ENCODE results near the gene TMIE. TPM values are rescaled to one million over a fixed set of nuclear protein-coding genes. Genes with fewer than 3 reads are reported as not detected.

Gene TMIE
- total and polyA plus RNA-seq, 9 of the 15 experiments (the other 6 are each of a cell fraction or from before 2014, with no cell fraction given), result not detected

DNA sequence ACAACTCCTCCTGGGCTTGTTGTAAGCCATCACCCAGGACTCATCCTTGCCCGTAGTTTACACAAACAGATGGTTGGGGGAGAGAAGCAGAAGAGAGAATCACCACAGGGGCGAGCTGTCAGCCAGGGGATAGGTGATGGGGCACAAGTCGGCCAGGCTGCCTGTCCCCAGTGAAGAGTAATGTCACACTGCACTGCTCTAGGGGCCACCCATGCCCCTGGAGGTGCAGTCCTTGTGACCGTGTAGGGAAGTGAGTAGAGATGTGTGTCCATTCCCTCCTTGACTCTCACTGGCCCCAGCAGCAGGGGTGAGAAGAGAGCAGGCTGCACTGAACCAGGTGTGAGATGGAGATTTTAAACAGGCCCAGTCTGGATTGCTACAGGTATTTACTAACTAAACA is 33.6 kb downstream of the TMIE start:
- WGBS (ENCODE audit: insufficient coverage, low coverage, missing lambda C conversion rate), result 3% methylated on average over 4 of the region's 4 CpGs
- no peak overlapping the region for H3K4me2 ChIP-seq (ENCODE audit: insufficient read depth, low read length)
- FAIRE-seq, result no peak
- POLR2A ChIA-PET, result interaction anchor here (2.1 kb wide), 1 partner anchor 20 kb away, joined by 5 read pairs; no protein-coding TSS in a partner anchor
- intact Hi-C loops (cut with micrococcal nuclease) (no loop called here), in situ Hi-C loops (cut with MboI) (no loop called here)
- no peak for TF ChIP-seq BMI1 (IDR thresholded peaks at IDR 0.05; ENCODE audit: low read length)
- no peak for TF ChIP-seq FOXJ3 (CRISPR knock-in tag; IDR thresholded peaks at IDR 0.05)
- TF ChIP-seq NR2F6 (CRISPR knock-in tag; IDR thresholded peaks at IDR 0.05), result no peak
- no peak for TF ChIP-seq JUNB (CRISPR knock-in tag; conservative IDR thresholded peaks at IDR 0.05)
- no peak for TF ChIP-seq NBN (IDR thresholded peaks at IDR 0.05; ENCODE audit: low read depth)
- TF ChIP-seq, protein P1, sequence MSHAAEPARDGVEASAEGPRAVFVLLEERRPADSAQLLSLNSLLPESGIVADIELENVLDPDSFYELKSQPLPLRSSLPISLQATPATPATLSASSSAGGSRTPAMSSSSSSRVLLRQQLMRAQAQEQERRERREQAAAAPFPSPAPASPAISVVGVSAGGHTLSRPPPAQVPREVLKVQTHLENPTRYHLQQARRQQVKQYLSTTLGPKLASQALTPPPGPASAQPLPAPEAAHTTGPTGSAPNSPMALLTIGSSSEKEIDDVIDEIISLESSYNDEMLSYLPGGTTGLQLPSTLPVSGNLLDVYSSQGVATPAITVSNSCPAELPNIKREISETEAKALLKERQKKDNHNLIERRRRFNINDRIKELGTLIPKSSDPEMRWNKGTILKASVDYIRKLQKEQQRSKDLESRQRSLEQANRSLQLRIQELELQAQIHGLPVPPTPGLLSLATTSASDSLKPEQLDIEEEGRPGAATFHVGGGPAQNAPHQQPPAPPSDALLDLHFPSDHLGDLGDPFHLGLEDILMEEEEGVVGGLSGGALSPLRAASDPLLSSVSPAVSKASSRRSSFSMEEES (CRISPR knock-in tag; IDR thresholded peaks at IDR 0.05), result no peak
- TF ChIP-seq HDAC1 (IDR thresholded peaks at IDR 0.05), result no peak
- TF ChIP-seq RBM34 (IDR thresholded peaks at IDR 0.05; ENCODE audit: borderline replicate concordance, insufficient read depth, low read length), result no peak
- no peak for TF ChIP-seq PCBP2 (IDR thresholded peaks at IDR 0.05; ENCODE audit: low read depth, low read length, poor library complexity, severe bottlenecking)
- TF ChIP-seq MAFF (IDR thresholded peaks at IDR 0.05; ENCODE audit: low read length), result no peak
- TF ChIP-seq NCOA6 (IDR thresholded peaks at IDR 0.05), result no peak
- TF ChIP-seq RBM39 (optimal IDR thresholded peaks at IDR 0.05; ENCODE audit: low read depth, low read length), result no peak
- no peak for TF ChIP-seq ZNF232 (CRISPR knock-in tag; IDR thresholded peaks at IDR 0.05)
- TF ChIP-seq SP2 (IDR thresholded peaks at IDR 0.05; ENCODE audit: extremely low read depth, low read depth, low read length, poor library complexity, severe bottlenecking), result no peak
- no peak for TF ChIP-seq TRIM28 (IDR thresholded peaks at IDR 0.05)
- CTCF ChIA-PET (ENCODE audit: low intra/inter-chr PET ratio), result no interaction called here
- no peak overlapping the region for H3K27ac ChIP-seq (ENCODE audit: extremely low read depth, low read depth, low read length)
- ATAC-seq, result peak; percentile 54
- no peaks in the 10 kb centered on the region for H3K79me2 ChIP-seq (ENCODE audit: control insufficient read depth, insufficient read depth, low read length)
- H3K4me3 ChIP-seq, result no peak overlapping the region
- no peaks in the 10 kb centered on the region for H3K36me3 ChIP-seq (ENCODE audit: control insufficient read depth, insufficient read depth, low read length)
- H3K4me1 ChIP-seq (replicated peaks in 1 of 2; ENCODE audit: control insufficient read depth in 2 of 2, insufficient read depth in 2 of 2, low read length in 2 of 2), result no peaks in the 10 kb centered on the region
- H3K27me3 ChIP-seq (ENCODE audit: control insufficient read depth in 2 of 2, insufficient read depth in 2 of 2, low read length in 2 of 2), result peaks cover 10 to 49% of the 10 kb centered on the region in 2 experiments
- H3K9me1 ChIP-seq (ENCODE audit: control insufficient read depth, insufficient read depth, low read length), result no peaks in the 10 kb centered on the region
- DNase-seq (ENCODE audit: extremely low read depth in 1 of 4, low spot score in 3 of 4), result no peak
- no peaks in the 10 kb centered on the region for H3K9me3 ChIP-seq (replicated peaks; ENCODE audit: control insufficient read depth, insufficient read depth, low read depth, low read length)
- no TSS peak for BruUV-seq (replicated peaks)
- H4K20me1 ChIP-seq (replicated peaks; ENCODE audit: control insufficient read depth, insufficient read depth, low read length), result peaks cover 6% of the 10 kb centered on the region; the same call in 1 of the 2 replicates
- H2AFZ ChIP-seq (ENCODE audit: low read depth, low read length), result no peak overlapping the region
- no peak overlapping the region for H3K9ac ChIP-seq (ENCODE audit: insufficient read depth in 1 of 2, low read depth in 2 of 2, low read length in 2 of 2)

Data from K562 (cell line).